ENCODE data around the gene SPAG17. TPM values are rescaled to one million over a fixed set of nuclear protein-coding genes. Genes with fewer than 3 reads are reported as not detected.

Gene SPAG17
- total RNA-seq, 1 experiment from 2014 or later, result 0.33 TPM

DNA sequence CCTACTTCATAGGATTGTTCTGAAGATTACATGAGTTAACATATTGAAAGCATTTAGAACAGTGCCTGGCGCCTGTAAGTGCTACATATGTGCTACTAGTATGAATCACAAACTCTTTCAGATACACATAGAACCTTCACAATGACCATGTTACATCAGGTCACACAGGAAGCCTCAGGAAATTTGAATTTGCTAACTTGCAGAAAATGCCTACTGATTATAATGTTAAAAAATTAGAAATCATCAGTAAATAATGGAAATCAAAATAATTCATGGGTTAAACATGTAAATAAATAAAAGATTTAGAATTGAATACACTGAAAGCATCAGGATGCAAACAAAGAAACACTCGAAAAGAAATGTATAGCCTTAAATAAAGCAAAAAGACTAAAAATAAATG lies 94.9 kb downstream of the SPAG17 start:
- Mint-ChIP-seq H3K36me3 (ENCODE audit: insufficient read depth, unreplicated experiment) (no peaks in the 10 kb centered on the region), H3K4me1 (ENCODE audit: low read depth, unreplicated experiment) (no peaks in the 10 kb centered on the region), H3K27ac (ENCODE audit: unreplicated experiment) (no peak overlapping the region), H3K27me3 (ENCODE audit: unreplicated experiment) (peaks cover 13% of the 10 kb centered on the region), H3K4me3 (ENCODE audit: low read depth, unreplicated experiment) (no peak overlapping the region), H3K9me3 (ENCODE audit: low read depth, unreplicated experiment) (no peaks in the 10 kb centered on the region)
- CTCF ChIA-PET, result no interaction called here
- intact Hi-C loops (cut with micrococcal nuclease; ENCODE audit: unreplicated experiment), result no loop called here
- DNase-seq, result no peak
- no TSS peak for BruUV-seq (replicated peaks)
- TF ChIP-seq, protein P1, sequence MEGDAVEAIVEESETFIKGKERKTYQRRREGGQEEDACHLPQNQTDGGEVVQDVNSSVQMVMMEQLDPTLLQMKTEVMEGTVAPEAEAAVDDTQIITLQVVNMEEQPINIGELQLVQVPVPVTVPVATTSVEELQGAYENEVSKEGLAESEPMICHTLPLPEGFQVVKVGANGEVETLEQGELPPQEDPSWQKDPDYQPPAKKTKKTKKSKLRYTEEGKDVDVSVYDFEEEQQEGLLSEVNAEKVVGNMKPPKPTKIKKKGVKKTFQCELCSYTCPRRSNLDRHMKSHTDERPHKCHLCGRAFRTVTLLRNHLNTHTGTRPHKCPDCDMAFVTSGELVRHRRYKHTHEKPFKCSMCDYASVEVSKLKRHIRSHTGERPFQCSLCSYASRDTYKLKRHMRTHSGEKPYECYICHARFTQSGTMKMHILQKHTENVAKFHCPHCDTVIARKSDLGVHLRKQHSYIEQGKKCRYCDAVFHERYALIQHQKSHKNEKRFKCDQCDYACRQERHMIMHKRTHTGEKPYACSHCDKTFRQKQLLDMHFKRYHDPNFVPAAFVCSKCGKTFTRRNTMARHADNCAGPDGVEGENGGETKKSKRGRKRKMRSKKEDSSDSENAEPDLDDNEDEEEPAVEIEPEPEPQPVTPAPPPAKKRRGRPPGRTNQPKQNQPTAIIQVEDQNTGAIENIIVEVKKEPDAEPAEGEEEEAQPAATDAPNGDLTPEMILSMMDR (IDR thresholded peaks at IDR 0.05; ENCODE audit: unreplicated experiment), result no peak

DNA sequence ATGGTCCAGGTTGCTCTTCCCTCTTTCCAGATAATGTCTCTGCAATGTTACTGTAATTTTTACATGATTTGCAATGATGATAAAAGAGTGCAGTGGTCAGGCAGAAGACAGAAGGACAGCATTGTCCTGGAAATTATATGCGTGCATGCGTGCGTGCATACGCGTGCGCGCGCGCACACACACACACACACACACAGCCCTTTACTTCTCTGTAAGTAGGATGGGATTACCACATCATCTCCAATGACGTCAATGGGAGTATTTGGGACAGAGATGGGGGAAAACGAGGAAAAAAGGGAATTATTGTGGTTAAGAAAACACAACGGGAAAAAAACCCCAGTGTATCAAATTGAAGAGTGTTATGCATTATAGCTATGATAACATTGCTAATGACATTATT lies 99.7 kb downstream of the SPAG17 start:
- Mint-ChIP-seq H3K4me1 (ENCODE audit: low read depth, unreplicated experiment) (no peaks in the 10 kb centered on the region), H3K36me3 (ENCODE audit: insufficient read depth, unreplicated experiment) (no peaks in the 10 kb centered on the region), H3K27ac (ENCODE audit: unreplicated experiment) (no peak overlapping the region), H3K9me3 (ENCODE audit: low read depth, unreplicated experiment) (no peaks in the 10 kb centered on the region), H3K27me3 (ENCODE audit: unreplicated experiment) (no peaks in the 10 kb centered on the region), H3K4me3 (ENCODE audit: low read depth, unreplicated experiment) (no peak overlapping the region)
- CTCF ChIA-PET, result no interaction called here
- intact Hi-C loops (cut with micrococcal nuclease; ENCODE audit: unreplicated experiment), result no loop called here
- TF ChIP-seq, protein P1 (IDR thresholded peaks at IDR 0.05; ENCODE audit: unreplicated experiment), result no peak
- DNase-seq, result no peak
- no TSS peak for BruUV-seq (replicated peaks)

DNA sequence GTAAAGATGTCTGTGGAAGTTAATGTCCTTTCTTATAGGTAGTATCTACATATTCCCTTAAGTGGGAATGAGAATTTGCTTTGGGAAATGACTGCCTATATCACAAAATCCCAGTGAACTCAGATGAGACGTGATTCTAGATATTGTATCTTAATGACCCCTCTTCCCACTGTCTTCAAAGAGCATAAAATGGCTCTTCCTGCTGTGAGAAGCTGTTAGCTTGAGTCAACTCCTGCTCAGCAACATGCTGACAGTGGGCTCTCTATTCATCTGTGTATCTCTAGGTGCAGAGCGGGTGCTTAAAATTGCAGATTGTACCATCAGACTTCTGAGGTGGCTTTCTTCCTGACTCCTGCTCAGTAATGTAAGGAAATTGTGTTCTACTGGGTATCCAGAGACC lies 100.6 kb downstream of the SPAG17 start:
- H3K4me3 Mint-ChIP-seq (ENCODE audit: low read depth, unreplicated experiment), result no peak overlapping the region
- BruUV-seq (replicated peaks), result no TSS peak
- no peaks in the 10 kb centered on the region for H3K36me3 Mint-ChIP-seq (ENCODE audit: insufficient read depth, unreplicated experiment)
- H3K4me1 Mint-ChIP-seq (ENCODE audit: low read depth, unreplicated experiment), result no peaks in the 10 kb centered on the region
- no peak for DNase-seq
- CTCF ChIA-PET, result no interaction called here
- TF ChIP-seq, protein P1 (IDR thresholded peaks at IDR 0.05; ENCODE audit: unreplicated experiment), result no peak
- no peak overlapping the region for H3K27ac Mint-ChIP-seq (ENCODE audit: unreplicated experiment)
- intact Hi-C loops (cut with micrococcal nuclease; ENCODE audit: unreplicated experiment), result no loop called here
- H3K27me3 Mint-ChIP-seq (ENCODE audit: unreplicated experiment), result no peaks in the 10 kb centered on the region
- no peaks in the 10 kb centered on the region for H3K9me3 Mint-ChIP-seq (ENCODE audit: low read depth, unreplicated experiment)

DNA sequence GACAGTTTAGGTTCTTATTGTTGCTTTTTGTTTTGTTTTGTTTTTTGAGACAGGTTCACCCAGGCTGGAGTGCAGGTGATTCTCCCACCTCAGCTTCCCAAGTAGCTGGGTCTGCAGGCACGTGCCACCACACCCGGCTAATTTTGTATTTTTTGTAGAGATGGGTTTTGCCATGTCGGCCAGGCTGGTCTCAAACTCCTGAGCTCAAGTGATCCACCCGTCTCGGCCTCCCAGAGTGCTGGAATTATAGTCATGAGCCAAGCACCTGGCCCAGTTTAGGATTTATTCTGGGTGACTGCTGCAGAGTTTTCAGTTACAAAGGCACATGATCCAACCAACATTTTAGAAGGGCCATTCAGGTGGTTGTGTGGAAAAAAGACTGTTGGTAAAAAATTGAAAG lies 102.0 kb downstream of the SPAG17 start:
- H3K27me3 Mint-ChIP-seq (ENCODE audit: unreplicated experiment), result no peaks in the 10 kb centered on the region
- no peaks in the 10 kb centered on the region for H3K36me3 Mint-ChIP-seq (ENCODE audit: insufficient read depth, unreplicated experiment)
- no peak overlapping the region for H3K27ac Mint-ChIP-seq (ENCODE audit: unreplicated experiment)
- H3K4me1 Mint-ChIP-seq (ENCODE audit: low read depth, unreplicated experiment), result no peaks in the 10 kb centered on the region
- CTCF ChIA-PET, result interaction anchor here (0.6 kb wide), 1 partner anchor 1315 kb away, joined by 5 read pairs; no protein-coding TSS in a partner anchor
- TF ChIP-seq, protein P1 (IDR thresholded peaks at IDR 0.05; ENCODE audit: unreplicated experiment), result no peak
- no peak for DNase-seq
- intact Hi-C loops (cut with micrococcal nuclease; ENCODE audit: unreplicated experiment), result no loop called here
- no peak overlapping the region for H3K4me3 Mint-ChIP-seq (ENCODE audit: low read depth, unreplicated experiment)
- BruUV-seq (replicated peaks), result no TSS peak
- no peaks in the 10 kb centered on the region for H3K9me3 Mint-ChIP-seq (ENCODE audit: low read depth, unreplicated experiment)
